Subcutaneous adipose tissue (tissue), 4 donors: ENCODE measurements around the gene FCRLA. TPM values are rescaled to one million over a fixed set of nuclear protein-coding genes. Genes with fewer than 3 reads are reported as not detected.

Experiments used
- total RNA-seq, 4 donors: library from RNA; depleted of rRNA; stranded (reverse); fragments of >200 nt; gene quantifications; one replicate each; pipeline ENCODE4 v1.1.0, GENCODE V29; 2016
- TF ChIP-seq, protein P1 (sequence below): fragments of 450-650 bp; IDR thresholded peaks from one replicate; pipeline ENCODE4 v1.5.1; 2016; ENCODE audit warnings: low read depth, mild to moderate bottlenecking, control low read depth, antibody characterized with exemption, moderate library complexity

Gene FCRLA
- total RNA-seq, 4 donors from 2014 or later: 1.5 TPM; not detected in 3

DNA sequence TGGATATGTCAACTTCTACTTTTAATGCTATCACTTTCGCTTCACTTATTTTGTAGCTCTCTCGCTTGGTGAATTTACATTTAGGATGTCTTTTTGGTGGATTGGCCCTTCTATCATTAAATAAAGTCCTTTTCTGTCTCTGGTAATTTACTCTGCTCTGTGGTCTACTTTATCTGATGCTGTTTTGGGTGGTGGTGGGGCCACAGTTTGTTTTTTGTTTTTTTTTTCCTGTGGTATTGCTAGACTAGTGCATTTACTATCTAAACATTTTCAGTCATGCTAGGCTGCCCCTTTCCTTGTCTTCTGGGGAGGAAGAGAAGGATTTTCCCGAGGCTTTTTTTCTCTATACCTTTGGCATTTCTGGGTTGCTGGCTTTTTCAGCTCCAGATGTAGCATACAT is 18.1 kb upstream of the FCRLA start:
- TF ChIP-seq, protein P1, sequence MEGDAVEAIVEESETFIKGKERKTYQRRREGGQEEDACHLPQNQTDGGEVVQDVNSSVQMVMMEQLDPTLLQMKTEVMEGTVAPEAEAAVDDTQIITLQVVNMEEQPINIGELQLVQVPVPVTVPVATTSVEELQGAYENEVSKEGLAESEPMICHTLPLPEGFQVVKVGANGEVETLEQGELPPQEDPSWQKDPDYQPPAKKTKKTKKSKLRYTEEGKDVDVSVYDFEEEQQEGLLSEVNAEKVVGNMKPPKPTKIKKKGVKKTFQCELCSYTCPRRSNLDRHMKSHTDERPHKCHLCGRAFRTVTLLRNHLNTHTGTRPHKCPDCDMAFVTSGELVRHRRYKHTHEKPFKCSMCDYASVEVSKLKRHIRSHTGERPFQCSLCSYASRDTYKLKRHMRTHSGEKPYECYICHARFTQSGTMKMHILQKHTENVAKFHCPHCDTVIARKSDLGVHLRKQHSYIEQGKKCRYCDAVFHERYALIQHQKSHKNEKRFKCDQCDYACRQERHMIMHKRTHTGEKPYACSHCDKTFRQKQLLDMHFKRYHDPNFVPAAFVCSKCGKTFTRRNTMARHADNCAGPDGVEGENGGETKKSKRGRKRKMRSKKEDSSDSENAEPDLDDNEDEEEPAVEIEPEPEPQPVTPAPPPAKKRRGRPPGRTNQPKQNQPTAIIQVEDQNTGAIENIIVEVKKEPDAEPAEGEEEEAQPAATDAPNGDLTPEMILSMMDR: no peak

DNA sequence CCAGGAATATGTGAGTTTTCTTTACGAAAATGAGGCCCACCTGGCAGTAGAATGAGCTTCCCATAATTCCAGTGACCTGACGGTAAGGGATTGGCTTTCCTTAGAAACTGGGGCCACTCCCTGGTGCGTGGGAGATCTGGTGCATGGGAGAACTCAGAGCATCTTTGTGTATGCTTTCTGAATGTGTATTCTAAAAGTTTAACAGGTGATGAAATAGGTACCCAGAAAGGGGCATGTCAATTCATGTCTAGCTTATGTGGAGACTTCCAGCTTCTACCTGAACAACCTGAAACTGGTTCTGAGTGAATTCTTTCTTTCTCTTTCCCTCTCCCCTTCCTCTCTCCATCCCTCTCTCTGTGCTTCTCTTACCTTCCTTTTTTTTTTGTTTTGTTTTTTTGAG is 15.2 kb upstream of the FCRLA start:
- TF ChIP-seq, protein P1: no peak

DNA sequence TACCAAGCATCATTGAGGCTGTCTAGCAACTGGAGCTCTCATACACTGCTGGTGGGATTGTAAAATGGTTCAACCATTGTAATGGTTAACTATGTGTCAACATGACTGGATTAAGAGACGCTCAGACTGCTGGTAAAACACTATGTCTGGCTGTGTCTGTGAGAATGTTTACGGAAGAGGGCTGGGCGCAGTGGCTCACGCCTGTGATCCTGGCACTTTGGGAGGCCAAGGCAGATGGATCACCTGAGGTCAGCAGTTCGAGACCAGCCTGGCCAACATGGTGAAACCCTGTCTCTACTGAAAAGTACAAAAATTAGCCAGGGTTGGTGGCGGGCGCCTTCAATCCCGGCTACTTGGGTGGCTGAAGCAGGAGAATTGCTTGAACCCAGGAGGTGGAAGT is 4.8 kb upstream of the FCRLA start:
- TF ChIP-seq, protein P1: no peak

DNA sequence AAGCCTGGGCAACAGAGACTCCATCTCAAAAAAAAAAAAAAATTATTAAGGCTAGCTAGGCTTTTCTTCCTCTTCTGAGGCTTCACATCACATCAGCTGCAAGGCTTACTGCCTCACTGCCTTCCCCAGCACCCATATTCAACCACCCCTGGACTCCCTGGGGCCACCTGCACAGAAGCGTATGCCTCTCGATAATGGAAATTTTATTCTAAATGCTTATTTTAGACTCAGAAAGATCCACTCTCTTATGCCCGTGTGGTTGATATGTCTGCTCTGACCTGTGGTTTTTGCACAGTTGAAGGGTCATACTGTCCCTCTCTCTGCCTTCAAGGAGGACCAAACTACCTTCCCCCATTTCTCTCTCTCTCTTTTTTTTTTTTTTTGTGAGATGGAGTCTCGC is 1.5 kb upstream of the FCRLA start:
- TF ChIP-seq, protein P1: no peak

DNA sequence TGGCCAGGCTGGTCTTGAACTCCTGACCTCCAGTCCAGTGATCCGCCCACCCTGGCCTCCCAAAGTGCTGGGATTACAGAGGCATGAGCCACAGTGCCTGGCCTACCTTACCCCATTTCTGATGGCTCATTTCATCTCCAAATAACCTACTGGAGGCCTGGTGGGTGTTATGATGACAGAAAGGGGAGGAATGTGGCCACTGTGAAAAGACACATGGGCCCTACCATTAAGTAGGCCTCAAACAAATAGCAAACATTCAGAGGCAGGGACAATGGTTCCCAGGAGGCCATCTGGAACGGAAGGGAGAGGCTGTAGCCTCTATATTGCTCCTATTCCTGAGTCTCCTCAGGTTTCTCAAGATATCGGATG is 932 bp upstream of the FCRLA start:
- TF ChIP-seq, protein P1: no peak

DNA sequence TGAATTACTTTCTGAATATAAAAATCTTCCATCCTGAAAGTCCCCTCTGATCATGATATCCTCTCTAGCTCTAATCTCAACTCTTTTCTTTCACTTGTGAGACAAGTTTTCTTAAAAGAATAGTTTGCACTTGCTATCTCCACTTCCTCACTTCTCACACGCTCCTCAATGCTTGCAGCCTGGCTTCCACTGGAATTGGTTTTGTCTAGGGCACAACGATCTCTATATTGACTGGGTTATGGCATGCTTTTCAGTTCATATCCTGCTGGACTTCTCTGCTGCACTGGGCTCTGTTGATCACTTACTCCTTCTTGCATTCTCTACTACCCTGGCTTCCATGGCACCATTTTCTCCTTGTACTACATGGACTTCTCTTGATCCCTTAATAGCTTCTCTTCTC is 474 bp downstream of the FCRLA start:
- TF ChIP-seq, protein P1: no peak

DNA sequence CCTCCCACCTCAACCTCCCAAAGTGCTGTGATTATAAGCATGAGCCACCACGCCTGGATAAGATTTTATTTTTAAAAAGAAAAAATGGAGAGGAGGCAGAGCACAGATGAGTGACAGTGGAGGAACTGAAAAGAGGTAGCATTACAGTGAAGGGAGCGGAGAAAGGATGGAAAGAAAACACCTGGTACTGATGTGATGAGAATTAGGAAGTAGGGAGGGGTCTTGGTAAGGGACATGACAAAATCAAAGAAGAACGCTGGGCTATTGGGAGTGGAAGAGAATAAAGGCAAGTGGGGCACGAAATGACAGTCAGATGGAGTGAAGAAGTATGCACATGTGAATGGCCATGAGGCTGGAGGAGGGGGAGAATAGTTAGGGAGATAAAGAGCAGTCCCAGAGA is 2.3 kb downstream of the FCRLA start:
- TF ChIP-seq, protein P1: no peak
